ENCODE measurements around the gene STXBP5.

GRCh38 chr6:147372806-147373205 is 168.6 kb downstream of the STXBP5 start:
- no peak for TF ChIP-seq POLR2A (IDR thresholded peaks at IDR 0.05; ENCODE audit: low read length)
- no peak for TF ChIP-seq GATA1 (IDR thresholded peaks at IDR 0.05; ENCODE audit: low read depth, low read length)
